ENCODE results near the gene CD163.

GRCh38 chr12:7542046-7542445 is 38.5 kb upstream of the CD163 start:
- TF ChIP-seq CTCF (IDR thresholded peaks at IDR 0.05) = no peak
- no peak for TF ChIP-seq POLR2A (IDR thresholded peaks at IDR 0.05)

Measured in thyroid gland (tissue), 4 donors.